ENCODE measurements around the gene EVX2.

DNA sequence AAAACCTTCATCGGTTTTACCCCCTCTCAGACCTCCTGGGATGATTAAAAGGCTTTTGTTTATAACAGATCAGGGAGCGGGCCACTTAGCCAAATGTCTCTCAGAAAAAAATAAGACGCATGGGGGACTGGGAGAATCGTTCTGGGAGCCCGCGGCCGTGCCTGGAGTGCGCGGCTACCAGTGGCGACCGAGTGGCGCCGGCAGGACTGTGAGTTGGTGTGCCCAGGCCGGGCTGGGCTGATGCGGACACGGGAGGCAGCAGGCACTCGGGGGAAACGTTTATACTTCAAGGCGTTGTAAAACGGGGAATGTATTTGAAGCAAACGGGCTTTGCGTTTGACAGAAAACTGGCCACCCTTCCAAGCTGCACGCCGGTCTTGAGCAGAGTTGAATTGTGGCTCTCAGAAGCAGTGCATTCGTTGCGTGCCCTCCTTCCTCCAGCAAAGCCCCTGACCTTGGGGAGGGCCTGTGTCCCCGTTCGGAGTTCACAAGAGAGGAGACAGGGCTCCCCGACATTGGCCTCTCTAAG is 28.1 kb upstream of the EVX2 start:
- TF ChIP-seq, protein P1, sequence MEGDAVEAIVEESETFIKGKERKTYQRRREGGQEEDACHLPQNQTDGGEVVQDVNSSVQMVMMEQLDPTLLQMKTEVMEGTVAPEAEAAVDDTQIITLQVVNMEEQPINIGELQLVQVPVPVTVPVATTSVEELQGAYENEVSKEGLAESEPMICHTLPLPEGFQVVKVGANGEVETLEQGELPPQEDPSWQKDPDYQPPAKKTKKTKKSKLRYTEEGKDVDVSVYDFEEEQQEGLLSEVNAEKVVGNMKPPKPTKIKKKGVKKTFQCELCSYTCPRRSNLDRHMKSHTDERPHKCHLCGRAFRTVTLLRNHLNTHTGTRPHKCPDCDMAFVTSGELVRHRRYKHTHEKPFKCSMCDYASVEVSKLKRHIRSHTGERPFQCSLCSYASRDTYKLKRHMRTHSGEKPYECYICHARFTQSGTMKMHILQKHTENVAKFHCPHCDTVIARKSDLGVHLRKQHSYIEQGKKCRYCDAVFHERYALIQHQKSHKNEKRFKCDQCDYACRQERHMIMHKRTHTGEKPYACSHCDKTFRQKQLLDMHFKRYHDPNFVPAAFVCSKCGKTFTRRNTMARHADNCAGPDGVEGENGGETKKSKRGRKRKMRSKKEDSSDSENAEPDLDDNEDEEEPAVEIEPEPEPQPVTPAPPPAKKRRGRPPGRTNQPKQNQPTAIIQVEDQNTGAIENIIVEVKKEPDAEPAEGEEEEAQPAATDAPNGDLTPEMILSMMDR (IDR thresholded peaks at IDR 0.05; ENCODE audit: low read length): no peak
- no peak for TF ChIP-seq EZH2 (IDR thresholded peaks at IDR 0.05; ENCODE audit: borderline replicate concordance, low read length)

Data from OCI-LY1 (cell line).